MCF 10A (cell line): ENCODE measurements around the gene C5orf47. TPM values are rescaled to one million over a fixed set of nuclear protein-coding genes. Genes with fewer than 3 reads are reported as not detected.
A peak's percentile ranks its signal among the peaks of the same experiment; 100 is the strongest.

Experiments
- BruUV-seq: library from RNA; stranded (reverse); fragments of 400-500 nt; replicated peaks from 2 replicates; lab custom pipeline; 2021; lab: Mats Ljungman, UMichigan
- CTCF ChIA-PET: fragments of 300-600 bp; sonication (Branson Sonifier 250); formaldehyde crosslinking; extraction: SDS; loops from one replicate; lab custom pipeline; 2021; ENCODE audit warnings: antibody characterized with exemption, inconsistent platforms; lab: Yijun Ruan, JAX
- POLR2A ChIA-PET: fragments of 300-600, 350-650 bp; sonication (Branson Sonifier 250); formaldehyde crosslinking; extraction: SDS; loops from one replicate; lab custom pipeline; 2020; ENCODE audit warnings: antibody characterized with exemption, inconsistent platforms; lab: Yijun Ruan, JAX
- DNase-seq: peaks from one replicate; pipeline ENCODE4 v3.0.0-alpha.2; 2018; ENCODE audit not compliant: unreplicated experiment
- H3K27ac Mint-ChIP-seq: one replicate; pipeline ENCODE4 v1.8.0; 2022; ENCODE audit warnings: mild to moderate bottlenecking, low read depth, mixed read lengths; ENCODE audit not compliant: unreplicated experiment
- H3K27me3 Mint-ChIP-seq: one replicate; pipeline ENCODE4 v1.8.0; 2022; ENCODE audit warnings: mixed read lengths; ENCODE audit not compliant: insufficient read depth, unreplicated experiment
- H3K36me3 Mint-ChIP-seq: one replicate; pipeline ENCODE4 v1.8.0; 2022; ENCODE audit warnings: mild to moderate bottlenecking, moderate library complexity, mixed read lengths; ENCODE audit not compliant: insufficient read depth, unreplicated experiment
- H3K4me1 Mint-ChIP-seq: one replicate; pipeline ENCODE4 v1.8.0; 2022; ENCODE audit warnings: mixed read lengths; ENCODE audit not compliant: insufficient read depth, unreplicated experiment
- H3K4me3 Mint-ChIP-seq: one replicate; pipeline ENCODE4 v1.8.0; 2022; ENCODE audit warnings: mild to moderate bottlenecking, moderate library complexity, mixed read lengths; ENCODE audit not compliant: unreplicated experiment
- H3K9me3 Mint-ChIP-seq: one replicate; pipeline ENCODE4 v1.8.0; 2022; ENCODE audit warnings: mixed read lengths; ENCODE audit not compliant: unreplicated experiment
- intact Hi-C: fragments of 100-400 bp; cut with micrococcal nuclease; formaldehyde crosslinking; loops from 2 replicates; pipeline ENCODE4 v1.14.1; 2022
- total RNA-seq: library from RNA; stranded (reverse); gene quantifications from 2 replicates; pipeline ENCODE4 v1.2.3, GENCODE V29; 2022
- TF ChIP-seq, protein P1 (sequence below): fragments of 200-600 bp; IDR thresholded peaks from one replicate; pipeline ENCODE4 v1.8.0; 2022; ENCODE audit warnings: antibody characterized with exemption, mild to moderate bottlenecking; ENCODE audit not compliant: unreplicated experiment

The C5orf47 gene
- total RNA-seq, 1 experiment from 2014 or later = not detected

DNA sequence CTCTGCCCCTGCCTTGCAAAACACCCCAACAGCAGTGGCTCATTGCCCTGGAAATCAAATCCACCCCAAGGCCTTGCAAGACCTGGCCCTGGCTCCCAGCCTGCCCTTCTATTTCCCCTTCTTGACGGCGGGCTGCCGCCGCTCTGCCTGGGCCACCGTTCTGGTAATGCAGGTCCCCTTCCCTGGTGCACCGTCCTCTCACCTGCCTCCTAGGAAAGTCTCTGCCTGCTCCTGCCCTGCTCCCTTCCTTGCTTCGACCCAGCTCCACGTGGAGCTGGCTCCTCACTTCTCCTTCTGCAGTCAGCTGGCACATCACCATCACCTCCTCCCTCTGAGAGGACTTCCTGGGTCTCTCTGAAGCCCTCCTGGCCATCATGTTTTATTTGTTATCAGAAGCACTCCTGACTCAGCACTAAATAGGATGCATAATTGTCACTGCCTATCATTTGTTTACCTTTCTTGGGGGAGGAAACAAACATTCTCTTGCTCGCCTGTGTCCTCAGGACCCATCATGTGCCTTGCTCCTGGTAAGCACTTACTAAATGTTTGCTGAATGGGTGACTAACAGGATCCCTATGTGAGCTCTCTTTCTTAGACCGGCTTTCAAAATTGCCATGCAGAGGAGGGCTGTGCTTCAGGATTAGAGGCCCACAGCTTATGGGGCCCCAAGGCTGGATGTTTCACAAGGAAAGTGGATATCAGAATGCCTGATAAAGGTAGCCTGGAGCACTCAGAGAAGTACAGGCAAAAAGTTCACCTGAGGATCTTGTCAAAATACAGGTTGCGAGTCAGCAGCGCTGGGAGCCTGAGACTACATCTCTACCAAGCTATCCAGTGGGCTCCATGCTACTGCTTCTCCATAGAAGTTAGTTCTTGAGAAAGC, 19.6 kb upstream of the C5orf47 start:
- H3K36me3 Mint-ChIP-seq = peaks cover 6% of the 10 kb centered on the region
- TF ChIP-seq, protein P1, sequence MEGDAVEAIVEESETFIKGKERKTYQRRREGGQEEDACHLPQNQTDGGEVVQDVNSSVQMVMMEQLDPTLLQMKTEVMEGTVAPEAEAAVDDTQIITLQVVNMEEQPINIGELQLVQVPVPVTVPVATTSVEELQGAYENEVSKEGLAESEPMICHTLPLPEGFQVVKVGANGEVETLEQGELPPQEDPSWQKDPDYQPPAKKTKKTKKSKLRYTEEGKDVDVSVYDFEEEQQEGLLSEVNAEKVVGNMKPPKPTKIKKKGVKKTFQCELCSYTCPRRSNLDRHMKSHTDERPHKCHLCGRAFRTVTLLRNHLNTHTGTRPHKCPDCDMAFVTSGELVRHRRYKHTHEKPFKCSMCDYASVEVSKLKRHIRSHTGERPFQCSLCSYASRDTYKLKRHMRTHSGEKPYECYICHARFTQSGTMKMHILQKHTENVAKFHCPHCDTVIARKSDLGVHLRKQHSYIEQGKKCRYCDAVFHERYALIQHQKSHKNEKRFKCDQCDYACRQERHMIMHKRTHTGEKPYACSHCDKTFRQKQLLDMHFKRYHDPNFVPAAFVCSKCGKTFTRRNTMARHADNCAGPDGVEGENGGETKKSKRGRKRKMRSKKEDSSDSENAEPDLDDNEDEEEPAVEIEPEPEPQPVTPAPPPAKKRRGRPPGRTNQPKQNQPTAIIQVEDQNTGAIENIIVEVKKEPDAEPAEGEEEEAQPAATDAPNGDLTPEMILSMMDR = no peak
- intact Hi-C loops = loop anchor here (10.0 kb wide), 1 partner anchor 1265 kb away; no protein-coding TSS in a partner anchor
- H3K4me1 Mint-ChIP-seq = peaks cover 18% of the 10 kb centered on the region
- H3K27ac Mint-ChIP-seq = no peak overlapping the region
- ChIA-PET CTCF (interaction anchor here (0.7 to 11.0 kb wide), 3 partner anchors 343 to 348 kb away, joined by 3 to 334 read pairs (median 4); partner anchors contain the start of gene BOD1), POLR2A (interaction anchor here (0.7 kb wide), 1 partner anchor 336 kb away, joined by 3 read pairs; no protein-coding TSS in a partner anchor)
- peak; percentile 20 for DNase-seq
- no peaks in the 10 kb centered on the region for H3K9me3 Mint-ChIP-seq
- BruUV-seq = no TSS peak
- H3K4me3 Mint-ChIP-seq = no peak overlapping the region
- no peaks in the 10 kb centered on the region for H3K27me3 Mint-ChIP-seq

DNA sequence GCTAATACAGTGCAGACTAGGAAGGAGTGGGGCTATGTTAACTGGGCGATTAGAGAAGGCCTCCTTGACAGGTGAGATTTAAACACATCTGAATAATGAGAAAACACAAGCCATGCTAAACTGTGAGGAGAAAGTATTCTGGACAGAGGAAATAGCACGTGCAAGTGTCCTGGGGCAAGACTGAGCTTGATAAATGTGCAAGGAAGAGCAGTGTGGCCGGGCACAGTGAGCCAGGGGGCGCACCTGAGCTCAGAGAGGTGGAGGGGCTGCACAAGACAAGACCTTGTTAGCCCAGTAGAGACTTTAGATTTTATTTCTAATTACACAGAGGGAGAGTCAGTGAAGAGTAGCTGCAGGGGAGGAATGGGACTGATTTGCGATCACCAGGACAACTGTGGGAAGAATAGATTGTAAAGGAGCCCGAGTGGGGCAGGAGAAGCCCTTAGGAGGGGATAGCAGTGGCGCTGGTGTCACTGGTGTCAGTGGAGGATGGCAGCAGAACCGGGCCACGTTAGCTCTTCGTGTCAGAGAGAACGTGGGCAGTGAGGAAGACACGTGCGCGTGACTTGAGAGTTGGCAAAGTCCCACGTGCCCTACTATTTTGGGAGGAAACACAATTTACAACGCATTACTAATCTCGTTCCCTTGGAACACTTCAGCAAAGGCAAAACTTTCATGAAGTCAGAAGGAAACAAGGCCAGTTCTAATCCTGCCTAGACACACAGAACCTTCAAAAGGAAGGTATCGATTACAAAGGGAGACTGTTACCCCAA, 17.9 kb upstream of the C5orf47 start:
- no peak for DNase-seq
- Mint-ChIP-seq H3K4me3 (no peak overlapping the region), H3K27ac (no peak overlapping the region), H3K36me3 (no peaks in the 10 kb centered on the region), H3K27me3 (peaks cover under 1% of the 10 kb centered on the region), H3K9me3 (no peaks in the 10 kb centered on the region), H3K4me1 (peaks cover 23% of the 10 kb centered on the region)
- POLR2A ChIA-PET = interaction anchor here (1.0 kb wide), 1 partner anchor 264 kb away, joined by 3 read pairs; no protein-coding TSS in a partner anchor
- BruUV-seq = no TSS peak
- CTCF ChIA-PET = interaction anchor here (0.5 to 11.0 kb wide), 12 partner anchors 11 to 989 kb away, joined by 3 to 334 read pairs (median 4); partner anchors contain the start of gene BOD1
- TF ChIP-seq, protein P1 = no peak
- intact Hi-C loops = loop anchor here (10.0 kb wide), 1 partner anchor 1266 kb away; no protein-coding TSS in a partner anchor

DNA sequence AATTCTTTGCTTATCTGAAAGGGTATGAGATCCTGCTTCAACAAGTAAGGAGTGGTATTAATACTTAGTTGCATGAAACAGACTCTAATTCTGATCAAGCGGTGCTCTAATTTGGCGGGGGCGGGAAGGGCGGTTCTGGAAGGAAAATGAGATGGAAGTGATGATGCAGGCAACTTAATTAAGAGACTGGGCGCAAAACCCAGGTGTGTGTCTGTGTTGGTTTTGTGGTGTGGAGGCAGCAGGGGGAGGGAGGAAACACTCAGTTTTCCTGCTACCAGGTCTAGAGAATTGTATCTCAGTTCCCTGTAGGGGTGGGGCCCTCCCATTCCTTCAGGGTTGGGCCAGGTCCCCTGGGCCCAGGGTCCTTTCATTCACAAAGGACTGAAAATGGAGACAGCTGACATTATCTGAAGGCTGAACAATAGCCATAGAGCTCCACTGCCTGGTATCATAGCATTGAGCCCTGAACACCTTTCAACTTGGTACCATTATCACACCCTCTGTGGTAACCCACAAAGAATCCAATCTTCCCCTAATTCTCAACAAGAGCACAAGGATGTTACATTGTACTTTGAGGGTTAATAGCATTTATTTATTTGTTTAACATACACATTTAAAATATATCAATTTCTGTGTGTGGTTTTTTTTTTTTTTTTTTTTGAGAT, 17.2 kb upstream of the C5orf47 start:
- peaks cover 8% of the 10 kb centered on the region for H3K27me3 Mint-ChIP-seq
- TF ChIP-seq, protein P1 = no peak
- BruUV-seq = no TSS peak
- no peak for DNase-seq
- H3K27ac Mint-ChIP-seq = no peak overlapping the region
- no peaks in the 10 kb centered on the region for H3K9me3 Mint-ChIP-seq
- peaks cover 23% of the 10 kb centered on the region for H3K4me1 Mint-ChIP-seq
- ChIA-PET CTCF (interaction anchor here (0.6 to 11.0 kb wide), 11 partner anchors 8 to 399 kb away, joined by 3 to 334 read pairs (median 4); partner anchors contain the start of gene BOD1), POLR2A (interaction anchor here (1.6 to 3.2 kb wide), 2 partner anchors 54 to 353 kb away, joined by 5 to 64 read pairs; partner anchors contain the start of gene BOD1)
- intact Hi-C loops = loop anchor here (2.0 to 10.0 kb wide), 2 partner anchors 205 to 1267 kb away; no protein-coding TSS in a partner anchor
- no peaks in the 10 kb centered on the region for H3K36me3 Mint-ChIP-seq
- H3K4me3 Mint-ChIP-seq = no peak overlapping the region
